Stimulated activated naive CD4-positive, alpha-beta T cell treated with Interleukin-2 at 50 U/mL for 16 hours (primary cell): ENCODE data around the gene SCD.
"Not testable (repeated sequence)": the region's sequence is repeated elsewhere in the genome, so short reads cannot be mapped to it uniquely, and the experiment has no call there.

Source experiments
- DNase-seq: peaks from one replicate; lab custom pipeline; 2025; lab: John Stamatoyannopoulos, UW

Gene SCD

DNA sequence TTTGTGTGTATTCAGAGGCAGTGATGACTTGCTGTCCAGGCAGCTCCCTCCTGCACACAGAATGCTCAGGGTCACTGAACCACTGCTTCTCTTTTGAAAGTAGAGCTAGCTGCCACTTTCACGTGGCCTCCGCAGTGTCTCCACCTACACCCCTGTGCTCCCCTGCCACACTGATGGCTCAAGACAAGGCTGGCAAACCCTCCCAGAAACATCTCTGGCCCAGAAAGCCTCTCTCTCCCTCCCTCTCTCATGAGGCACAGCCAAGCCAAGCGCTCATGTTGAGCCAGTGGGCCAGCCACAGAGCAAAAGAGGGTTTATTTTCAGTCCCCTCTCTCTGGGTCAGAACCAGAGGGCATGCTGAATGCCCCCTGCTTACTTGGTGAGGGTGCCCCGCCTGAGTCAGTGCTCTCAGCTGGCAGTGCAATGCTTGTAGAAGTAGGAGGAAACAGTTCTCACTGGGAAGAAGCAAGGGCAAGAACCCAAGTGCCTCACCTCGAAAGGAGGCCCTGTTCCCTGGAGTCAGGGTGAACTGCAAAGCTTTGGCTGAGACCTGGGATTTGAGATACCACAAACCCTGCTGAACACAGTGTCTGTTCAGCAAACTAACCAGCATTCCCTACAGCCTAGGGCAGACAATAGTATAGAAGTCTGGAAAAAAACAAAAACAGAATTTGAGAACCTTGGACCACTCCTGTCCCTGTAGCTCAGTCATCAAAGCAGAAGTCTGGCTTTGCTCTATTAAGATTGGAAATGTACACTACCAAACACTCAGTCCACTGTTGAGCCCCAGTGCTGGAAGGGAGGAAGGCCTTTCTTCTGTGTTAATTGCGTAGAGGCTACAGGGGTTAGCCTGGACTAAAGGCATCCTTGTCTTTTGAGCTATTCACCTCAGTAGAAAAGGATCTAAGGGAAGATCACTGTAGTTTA, 15.8 kb downstream of the SCD start:
- DNase-seq, result no peak

- DNase-seq, result no peak
Measured at GRCh38 chr10:100364175-100364574, 17.1 kb downstream of the SCD start.

GRCh38 chr10:100364735-100365391, 17.8 kb downstream of the SCD start:
- no peak for DNase-seq

DNA sequence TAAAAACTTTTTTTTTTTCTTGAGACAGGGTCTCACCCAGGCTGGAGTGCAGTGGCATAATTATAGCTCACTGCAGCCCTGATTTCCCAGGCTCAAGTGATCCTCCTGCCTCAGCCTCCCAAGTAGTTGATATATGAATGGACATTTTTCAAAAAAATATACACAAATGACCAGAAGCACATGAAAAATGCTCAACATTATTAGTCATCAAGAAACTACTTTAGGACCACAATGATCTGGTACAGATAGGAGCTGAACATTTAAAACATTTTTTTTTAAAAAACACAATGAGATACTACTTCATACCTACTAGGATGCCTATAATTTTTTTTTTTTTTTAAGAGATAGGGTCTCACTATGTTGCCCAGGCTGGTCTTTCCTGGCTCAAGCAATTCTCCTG, 21.7 kb downstream of the SCD start:
- DNase-seq, result no peak

DNA sequence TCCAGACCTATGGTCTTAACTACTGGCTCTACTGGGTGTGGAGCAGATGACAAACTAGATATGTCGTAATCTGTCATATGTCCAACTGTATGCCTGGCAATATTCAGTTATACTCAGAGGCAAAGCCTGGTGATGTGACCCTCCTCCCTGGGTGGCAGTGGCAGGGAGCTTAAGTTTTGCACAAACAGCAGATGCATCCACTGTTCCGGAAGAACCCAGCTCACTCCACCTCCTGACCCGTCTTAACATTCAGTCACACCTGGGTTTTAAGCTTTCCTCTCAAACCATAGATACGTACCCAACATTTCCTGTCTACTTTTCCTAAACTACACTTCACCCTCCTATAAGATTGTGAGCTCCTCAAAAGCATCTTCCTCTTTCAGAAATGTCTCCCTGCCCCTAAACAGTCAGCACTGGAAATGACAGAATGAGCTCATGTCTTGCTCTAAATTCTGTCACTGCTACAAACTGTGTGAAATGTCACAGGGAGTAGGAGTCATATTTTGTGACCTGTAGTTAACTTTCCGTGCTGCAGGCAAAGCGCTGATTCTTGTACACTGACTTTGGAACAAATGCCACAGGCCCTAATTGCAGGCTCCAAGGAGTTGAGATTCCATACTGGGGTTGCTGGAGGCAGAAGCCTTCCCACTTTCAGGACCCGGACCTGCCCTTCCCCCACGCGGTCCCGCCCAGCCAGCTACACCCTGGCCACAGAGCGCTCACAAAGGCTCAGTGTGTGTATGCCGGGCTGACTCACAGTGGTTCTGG, 23.9 kb downstream of the SCD start:
- peak; percentile 40 for DNase-seq

GRCh38 chr10:100371482-100372027, 24.5 kb downstream of the SCD start:
- no peak for DNase-seq

DNA sequence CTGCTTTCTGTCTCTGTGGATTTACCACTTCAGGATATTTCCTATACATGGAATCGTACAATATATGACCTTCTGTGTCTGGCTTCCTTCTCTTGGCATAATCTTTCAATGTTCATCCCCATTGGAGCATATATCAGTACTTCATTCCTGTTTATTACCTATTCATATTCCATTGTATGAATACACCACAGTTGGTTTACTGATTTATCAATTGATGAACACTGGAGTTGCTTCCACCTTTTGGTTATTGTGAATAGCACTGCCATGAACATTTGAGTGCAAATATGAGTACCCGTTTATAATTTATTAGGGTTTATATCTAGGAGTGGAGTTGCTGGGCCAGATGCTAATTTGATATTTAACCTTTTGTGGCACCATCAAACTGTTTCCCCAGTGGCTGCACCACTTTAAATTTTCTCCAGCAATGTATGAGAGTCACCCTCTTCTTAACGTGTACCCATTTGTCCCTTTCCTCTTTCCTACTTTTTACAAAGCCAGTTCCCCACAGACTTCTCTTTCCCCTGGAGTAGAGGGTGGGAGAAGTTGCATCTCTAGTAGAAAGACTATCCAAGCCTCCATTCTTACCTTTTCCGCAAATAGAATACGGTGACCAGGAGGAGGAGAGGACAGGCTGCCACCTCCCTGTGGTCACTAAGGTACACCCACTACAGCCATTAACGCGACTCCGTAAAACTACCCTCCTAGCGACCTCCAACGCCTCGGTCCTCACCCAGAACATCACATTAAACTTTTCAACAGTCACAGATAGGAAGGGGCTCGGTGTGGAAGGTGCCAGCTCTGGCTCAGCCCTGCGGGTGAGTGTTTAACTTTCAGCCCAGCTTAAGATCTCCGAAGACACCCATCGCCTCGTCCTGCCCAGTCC, 25.6 kb downstream of the SCD start:
- DNase-seq, result no peak

DNA sequence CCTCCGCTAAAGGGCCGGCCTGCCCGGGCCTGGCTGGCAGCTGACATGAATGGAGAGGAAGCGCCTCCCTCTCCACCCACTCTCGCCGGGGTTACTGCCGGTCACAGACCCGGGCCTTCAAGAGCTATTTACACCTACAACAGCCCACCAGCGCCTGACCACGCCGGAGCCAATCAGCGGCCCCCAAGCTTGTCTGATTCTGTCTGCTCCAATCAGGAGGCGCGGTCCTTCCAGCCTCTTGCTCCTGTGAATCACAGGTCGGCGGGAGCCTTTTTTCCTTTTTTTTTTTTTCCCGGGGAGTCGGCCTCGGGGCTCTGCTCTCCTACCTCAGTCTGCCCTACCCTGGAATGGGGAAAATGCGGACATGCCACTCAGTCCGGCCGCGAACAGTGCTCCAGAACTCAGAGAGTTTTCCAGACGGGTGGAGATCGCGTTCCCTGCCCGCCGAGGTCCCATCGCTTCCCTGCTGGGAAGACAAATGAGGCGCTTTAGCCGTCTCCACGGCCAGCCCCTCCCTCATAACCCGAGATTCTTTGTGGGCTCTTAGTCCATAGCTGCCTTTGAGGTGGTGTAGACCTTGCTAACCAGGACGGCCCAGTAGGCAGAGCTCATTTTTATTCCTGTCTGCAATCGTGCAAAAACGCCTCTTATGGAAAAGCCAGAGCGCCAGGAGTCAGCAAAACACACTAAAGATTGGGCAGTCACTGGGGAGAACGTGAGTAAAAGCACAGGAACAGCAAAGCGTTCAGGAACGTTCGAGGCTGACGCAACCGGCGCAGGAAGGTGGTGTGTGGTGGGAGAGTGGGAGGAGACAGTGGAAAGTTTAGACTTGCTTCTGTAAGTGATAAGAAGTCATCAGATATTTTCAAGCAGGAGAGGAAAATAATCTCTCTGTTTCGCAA, 26.5 kb downstream of the SCD start:
- peak; percentile 87 for DNase-seq

DNA sequence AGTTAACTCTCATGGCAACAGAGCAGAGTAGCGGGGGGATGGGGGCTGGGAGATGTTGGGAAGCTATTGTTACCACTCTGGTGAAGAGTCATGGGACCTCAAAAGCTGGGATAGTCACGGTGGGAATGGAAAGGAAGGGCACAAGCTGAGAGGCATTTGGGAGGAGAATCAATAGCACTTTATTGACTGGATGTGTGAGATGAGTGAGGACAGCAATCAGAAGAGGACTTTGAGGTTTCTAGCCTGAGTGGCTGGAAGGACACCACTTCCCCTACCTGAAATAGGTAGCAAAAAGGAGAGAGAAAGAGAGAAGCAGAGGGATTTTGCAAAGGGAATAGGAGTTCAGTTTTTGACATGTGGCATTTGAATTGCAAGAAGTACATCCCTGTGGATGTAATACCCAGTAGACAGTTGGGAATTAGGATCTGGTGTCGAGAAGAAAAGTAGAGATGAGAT, 27.2 kb downstream of the SCD start:
- no peak for DNase-seq

- DNase-seq, result not testable (repeated sequence)
Measured at GRCh38 chr10:100374677-100375353, 27.8 kb downstream of the SCD start.

DNA sequence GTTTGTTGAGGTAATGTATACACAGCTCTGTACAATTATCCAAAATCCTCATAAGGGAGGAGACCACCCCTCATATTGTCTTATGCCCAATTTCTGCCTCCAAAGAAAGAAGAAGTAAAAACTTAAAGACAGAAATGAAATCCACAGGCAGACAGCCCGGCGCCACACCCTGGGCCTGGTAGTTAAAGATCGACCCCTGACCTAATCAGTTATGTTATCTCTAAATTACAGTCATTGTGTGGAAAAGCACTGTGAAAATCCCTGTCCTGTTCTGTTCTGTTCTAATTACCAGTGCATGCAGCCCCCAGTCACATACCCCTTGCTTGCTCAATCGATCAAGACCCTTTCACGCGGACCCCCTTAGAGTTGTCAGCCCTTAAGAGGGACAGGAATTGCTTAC, 29.6 kb downstream of the SCD start:
- DNase-seq, result not testable (repeated sequence)

- DNase-seq, result no peak
Measured at GRCh38 chr10:100377830-100378229, 30.8 kb downstream of the SCD start.

- DNase-seq, result no peak
Measured at GRCh38 chr10:100380400-100380799, 33.4 kb downstream of the SCD start.

GRCh38 chr10:100382553-100382952, 35.5 kb downstream of the SCD start:
- no peak for DNase-seq

DNA sequence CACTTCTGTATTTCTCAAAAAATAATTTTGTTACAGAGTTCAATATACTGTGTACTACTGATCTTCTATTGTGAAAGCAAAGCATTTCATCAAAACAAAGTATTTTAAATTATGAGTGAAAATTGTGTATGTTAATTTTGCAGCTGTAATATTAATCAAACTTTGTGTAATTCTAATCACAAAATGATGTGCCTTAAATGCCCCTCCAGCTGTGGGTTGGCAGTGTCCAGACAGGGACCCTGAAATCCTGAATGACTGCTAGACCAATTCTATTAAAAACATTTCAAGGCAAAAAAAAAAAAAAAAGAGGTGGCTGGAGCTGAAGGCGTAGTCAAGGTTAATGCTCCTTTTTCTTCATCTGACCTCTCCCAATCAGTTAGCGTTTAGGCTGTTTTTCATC, 36.2 kb downstream of the SCD start:
- no peak for DNase-seq

DNA sequence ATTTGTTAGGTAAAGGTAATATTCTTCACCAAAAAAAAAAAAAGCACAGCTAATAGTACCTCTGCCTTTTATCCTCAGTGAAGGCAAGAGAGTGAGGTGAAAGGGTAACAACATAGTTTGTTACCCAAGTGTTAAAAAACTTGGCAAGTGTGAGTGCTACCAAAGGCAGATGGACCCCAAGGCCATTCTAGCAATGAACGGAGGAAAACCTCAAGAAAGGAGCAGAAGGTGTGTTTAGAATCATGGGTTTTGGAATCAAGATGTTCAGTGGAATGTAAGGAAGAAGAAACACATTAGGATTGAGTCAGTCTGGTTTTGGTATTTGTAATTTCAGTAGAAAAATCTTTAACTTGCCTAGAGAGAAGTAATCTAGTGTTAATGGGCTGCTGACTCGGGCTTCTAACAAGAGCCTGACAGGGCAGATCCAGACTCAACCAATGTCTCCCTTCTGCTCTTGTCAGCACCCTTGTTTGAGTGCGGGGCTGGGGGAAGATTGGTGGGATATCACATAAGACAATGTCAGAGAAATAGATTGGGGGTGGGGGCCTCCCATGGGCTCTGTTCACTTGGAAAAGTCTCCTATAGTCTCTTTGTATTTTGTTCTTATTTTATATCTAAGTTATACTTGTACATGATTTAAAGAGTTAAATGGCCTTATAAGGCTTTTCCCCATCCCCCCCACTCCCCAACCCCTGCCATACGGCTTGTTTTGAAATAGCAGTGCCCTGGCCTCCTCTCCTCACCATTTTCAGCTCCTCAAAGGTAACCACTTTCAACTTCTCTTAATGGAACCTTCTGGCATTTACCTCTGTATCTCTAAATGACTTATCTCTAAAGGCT, 44.4 kb downstream of the SCD start:
- no peak for DNase-seq

- DNase-seq, result no peak
Measured at GRCh38 chr10:100392686-100393003, 45.6 kb downstream of the SCD start.

DNA sequence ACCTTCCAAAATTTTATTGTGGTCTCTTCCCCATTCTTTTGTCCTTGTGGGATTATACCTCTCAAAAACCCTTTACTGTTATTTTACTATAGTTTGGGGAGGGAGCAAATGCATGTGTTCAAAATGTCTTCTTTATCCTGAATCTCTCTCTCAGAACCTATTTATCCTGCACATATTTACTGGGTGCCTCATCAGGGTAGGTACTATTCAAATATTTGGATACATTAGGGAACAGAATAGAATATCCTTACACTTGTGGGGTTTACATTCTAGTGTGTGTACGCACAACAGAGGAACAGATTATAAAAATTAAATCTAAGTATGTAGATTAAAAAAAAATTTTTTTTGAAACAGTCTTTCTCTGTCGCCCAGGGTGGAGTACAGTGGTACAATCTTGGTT, 48.6 kb downstream of the SCD start:
- no peak for DNase-seq

DNA sequence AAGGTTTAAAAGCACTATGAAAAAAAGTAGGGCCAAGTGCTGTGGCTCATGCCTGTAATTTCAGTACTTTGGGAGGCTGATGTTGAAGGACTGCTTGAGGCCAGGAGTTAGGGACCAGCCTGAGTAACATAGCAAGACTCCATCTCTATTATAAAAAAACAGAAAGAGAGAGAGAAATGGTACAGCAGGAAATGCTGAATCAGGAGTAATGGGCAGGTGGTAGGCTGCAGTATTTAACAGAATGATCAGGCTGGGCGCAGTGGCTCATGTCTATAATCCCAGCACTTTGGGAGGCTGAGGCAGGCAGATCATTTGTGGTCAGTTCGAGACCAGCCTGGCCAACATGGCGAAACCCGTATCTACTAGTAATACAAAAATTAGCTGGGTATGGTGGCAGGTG, 49.6 kb downstream of the SCD start:
- no peak for DNase-seq
